NB4 (cell line): ENCODE measurements around the gene COL6A2.
"Not testable (repeated sequence)": the region's sequence is repeated elsewhere in the genome, so short reads cannot be mapped to it uniquely, and the experiment has no call there.

Experiments used
- DNase-seq: peaks from one replicate; pipeline ENCODE4 v3.0.0; 2010; ENCODE audit warnings: low read depth
- H3K4me3 ChIP-seq: one replicate; pipeline ENCODE4 v1.5.1; 2011; ENCODE audit warnings: mild to moderate bottlenecking, low read depth, low read length, moderate library complexity
- CTCF ChIP-seq: IDR thresholded peaks from one replicate; pipeline ENCODE4 v1.5.1; 2012; ENCODE audit warnings: low read depth, low read length
- MYC ChIP-seq: IDR thresholded peaks from 2 replicates; pipeline ENCODE4 v1.6.1; 2011; ENCODE audit warnings: low read depth, low read length
- POLR2A ChIP-seq: IDR thresholded peaks from 2 replicates; pipeline ENCODE4 v1.6.1; 2011; ENCODE audit warnings: mild to moderate bottlenecking; ENCODE audit not compliant: insufficient read length; ENCODE audit errors: extremely low read depth
- TF ChIP-seq, protein P1 (sequence below): IDR thresholded peaks from 2 replicates; pipeline ENCODE4 v1.6.1; 2011; ENCODE audit warnings: low read depth, low read length

The COL6A2 gene

DNA sequence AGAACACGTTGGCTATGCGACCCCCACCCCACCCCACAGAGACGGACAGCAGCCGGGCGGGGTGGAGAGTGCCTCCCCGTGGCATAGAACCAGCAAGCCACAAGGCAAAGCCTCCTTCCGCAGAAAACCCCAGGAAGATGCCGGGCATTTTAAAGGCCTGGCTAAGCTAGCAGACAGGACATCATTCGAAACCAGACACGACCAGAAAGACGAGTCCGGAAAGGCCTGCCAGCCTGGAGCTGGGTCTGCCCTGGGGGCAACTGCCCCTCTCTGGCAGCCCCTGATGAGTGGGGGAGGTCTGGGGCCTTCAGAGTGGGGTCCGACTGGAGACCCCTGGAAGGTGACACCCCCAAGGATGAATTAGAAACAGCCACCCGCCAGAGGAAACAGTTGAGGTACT lies 48.9 kb downstream of the COL6A2 start:
- no peak overlapping the region for H3K4me3 ChIP-seq
- DNase-seq: no peak
- TF ChIP-seq CTCF (no peak), MYC (no peak), POLR2A (no peak)
- TF ChIP-seq, protein P1, sequence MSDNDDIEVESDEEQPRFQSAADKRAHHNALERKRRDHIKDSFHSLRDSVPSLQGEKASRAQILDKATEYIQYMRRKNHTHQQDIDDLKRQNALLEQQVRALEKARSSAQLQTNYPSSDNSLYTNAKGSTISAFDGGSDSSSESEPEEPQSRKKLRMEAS: no peak

- peak; percentile 71 for DNase-seq
Measured at GRCh38 chr21:46147429-46147828, 49.5 kb downstream of the COL6A2 start.

DNA sequence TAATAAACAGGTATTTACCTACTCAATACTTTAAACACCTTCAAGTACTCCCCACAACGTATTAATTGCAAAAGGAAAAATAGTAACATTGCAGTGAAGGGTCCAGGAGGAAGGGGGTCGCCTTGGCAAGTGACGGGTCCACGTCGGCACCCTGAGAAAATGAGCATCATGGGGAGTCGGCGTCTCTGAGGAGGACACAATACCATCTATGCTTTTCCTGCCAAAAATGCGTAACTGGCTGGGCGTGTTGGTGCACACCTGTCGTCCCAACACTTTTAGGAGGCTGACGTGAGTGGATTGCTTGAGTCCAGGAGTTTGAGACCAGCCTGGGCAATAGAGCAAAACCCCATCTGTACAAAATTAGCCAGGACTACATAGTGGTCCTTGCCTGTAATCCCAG lies 50.2 kb downstream of the COL6A2 start:
- no peak for TF ChIP-seq MYC
- TF ChIP-seq, protein P1: no peak
- DNase-seq: no peak

More at GRCh38 chr21:46147429-46147828, 49.5 kb downstream of the COL6A2 start:
- H3K4me3 ChIP-seq: not testable (repeated sequence)
- TF ChIP-seq CTCF: peak; percentile 79
- TF ChIP-seq, protein P1: peak; percentile 43; the same call in 1 of the 2 replicates
- peak; percentile 50; the same call in 1 of the 2 replicates for TF ChIP-seq MYC

GRCh38 chr21:46149205-46149901 lies 51.4 kb downstream of the COL6A2 start:
- DNase-seq: no peak
- TF ChIP-seq POLR2A (no peak), MYC (no peak), CTCF (no peak)
- TF ChIP-seq, protein P1: no peak
- no peak overlapping the region for H3K4me3 ChIP-seq

More for the DNA sequence above, 50.2 kb downstream of the COL6A2 start:
- H3K4me3 ChIP-seq: no peak overlapping the region

GRCh38 chr21:46150073-46150472 lies 52.2 kb downstream of the COL6A2 start:
- H3K4me3 ChIP-seq: no peak overlapping the region
- no peak for TF ChIP-seq POLR2A
- TF ChIP-seq MYC: no peak
- TF ChIP-seq, protein P1: no peak
- TF ChIP-seq CTCF: no peak
- no peak for DNase-seq

DNA sequence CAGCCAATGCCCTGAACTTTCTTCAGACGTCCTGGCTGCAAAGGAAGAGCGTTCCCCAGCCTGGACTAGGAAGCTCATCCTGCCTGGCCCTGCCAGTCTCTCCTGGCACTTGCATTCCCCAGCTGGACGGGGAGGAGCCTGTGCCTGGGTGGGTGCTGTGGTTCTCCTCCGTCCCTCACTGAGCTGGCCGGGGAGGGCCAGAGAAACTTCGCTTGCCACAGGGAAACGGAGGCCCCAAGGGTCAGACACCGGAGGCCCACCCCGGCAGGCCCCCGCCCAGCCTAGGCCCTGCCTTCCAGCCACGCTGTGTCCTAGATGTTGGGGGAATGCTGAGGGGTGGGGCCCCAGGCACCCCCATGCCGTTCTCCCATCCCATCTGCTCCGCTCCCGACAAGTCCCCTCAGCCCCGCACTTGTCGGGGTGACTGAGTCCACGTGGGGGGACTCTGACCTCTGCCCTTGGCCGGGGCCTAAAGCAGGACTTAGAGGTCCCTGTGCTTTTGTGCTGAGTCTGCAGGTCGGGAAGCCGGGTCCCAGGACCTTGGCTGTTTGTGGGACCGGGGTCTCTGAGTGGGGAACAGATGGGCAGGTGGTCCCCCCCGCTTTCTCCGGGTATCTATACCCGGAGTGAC lies 52.7 kb downstream of the COL6A2 start:
- DNase-seq: no peak
- no peak for TF ChIP-seq MYC
- TF ChIP-seq CTCF: no peak
- no peak for TF ChIP-seq POLR2A
- TF ChIP-seq, protein P1: no peak
- H3K4me3 ChIP-seq: no peak overlapping the region
